Caco-2 (cell line): ENCODE data around the gene MYO18A. TPM values are rescaled to one million over a fixed set of nuclear protein-coding genes. Genes with fewer than 3 reads are reported as not detected.

Experiments
- BruUV-seq: library from RNA; stranded (reverse); fragments of 400-500 nt; replicated peaks from 2 replicates; lab custom pipeline; 2021; lab: Mats Ljungman, UMichigan
- CTCF ChIA-PET: fragments of 300-600 bp; sonication (Branson Sonifier 250); formaldehyde crosslinking; loops from one replicate; lab custom pipeline; 2022; ENCODE audit warnings: antibody characterized with exemption; lab: Charles Lee
- POLR2A ChIA-PET: fragments of 300-600 bp; sonication (Branson Sonifier 250); formaldehyde crosslinking; loops from one replicate; lab custom pipeline; 2022; ENCODE audit warnings: antibody characterized with exemption; lab: Charles Lee
- DNase-seq, 2 experiments: peaks; one replicate each; pipeline versions ENCODE4 v3.0.0 to v3.0.0-alpha.2; 2020 to 2022
- H3K27me3 ChIP-seq: replicated peaks from 2 replicates; pipeline ENCODE4 v1.6.0; 2011; ENCODE audit warnings: low read length; ENCODE audit not compliant: control insufficient read depth, insufficient read depth
- H3K36me3 ChIP-seq: 2 replicates; pipeline ENCODE4 v1.5.1; 2011; ENCODE audit warnings: low read length; ENCODE audit not compliant: control insufficient read depth, insufficient read depth
- H3K4me1 ChIP-seq: fragments of 250-450 bp; sonication (Bioruptor Pico); 2 replicates; pipeline ENCODE4 v1.5.1; 2020; ENCODE audit warnings: mild to moderate bottlenecking
- H3K4me3 ChIP-seq: 2 replicates; pipeline ENCODE4 v1.5.1; 2011; ENCODE audit warnings: low read depth, mild to moderate bottlenecking, control low read depth, low read length
- H3K9me3 ChIP-seq: fragments of 250-450 bp; sonication (Bioruptor Pico); 2 replicates; pipeline ENCODE4 v1.5.1; 2020; ENCODE audit warnings: mild to moderate bottlenecking, moderate library complexity
- H3K27ac Mint-ChIP-seq: one replicate; pipeline ENCODE4 v1.8.0; 2022; ENCODE audit warnings: mixed read lengths; ENCODE audit not compliant: unreplicated experiment
- H3K27me3 Mint-ChIP-seq: one replicate; pipeline ENCODE4 v1.8.0; 2022; ENCODE audit warnings: mixed read lengths; ENCODE audit not compliant: insufficient read depth, unreplicated experiment
- H3K36me3 Mint-ChIP-seq: one replicate; pipeline ENCODE4 v1.8.0; 2022; ENCODE audit warnings: mild to moderate bottlenecking, mixed read lengths; ENCODE audit not compliant: insufficient read depth, unreplicated experiment
- H3K4me1 Mint-ChIP-seq: one replicate; pipeline ENCODE4 v1.8.0; 2022; ENCODE audit warnings: low read depth, mixed read lengths; ENCODE audit not compliant: unreplicated experiment
- H3K4me3 Mint-ChIP-seq: one replicate; pipeline ENCODE4 v1.8.0; 2022; ENCODE audit warnings: mild to moderate bottlenecking, moderate library complexity, mixed read lengths; ENCODE audit not compliant: unreplicated experiment
- H3K9me3 Mint-ChIP-seq: one replicate; pipeline ENCODE4 v1.8.0; 2022; ENCODE audit warnings: mixed read lengths; ENCODE audit not compliant: unreplicated experiment
- intact Hi-C: fragments of 100-400 bp; cut with micrococcal nuclease; formaldehyde crosslinking; loops from one replicate; pipeline ENCODE4 v1.10.0; 2022; ENCODE audit not compliant: unreplicated experiment
- total RNA-seq: library from RNA; stranded (reverse); gene quantifications from 2 replicates; pipeline ENCODE4 v1.2.3, GENCODE V29; 2022
- TF ChIP-seq, protein P1 (sequence below), 2 experiments: fragments of 200-600 bp in 1 of 2; IDR thresholded peaks; 1 replicate in 1 of 2; 2 replicates in 1 of 2; pipeline versions ENCODE4 v1.5.1 to v1.8.0; 2011 to 2022; ENCODE audit warnings: antibody characterized with exemption in 1 of 2, control low read depth in 1 of 2, inconsistent platforms in 1 of 2, low read depth in 1 of 2, low read length in 1 of 2, mild to moderate bottlenecking in 1 of 2, moderate library complexity in 1 of 2; ENCODE audit not compliant: insufficient read depth in 1 of 2, severe bottlenecking in 1 of 2, unreplicated experiment in 1 of 2

Gene MYO18A
- total RNA-seq, 1 experiment from 2014 or later, result 47.1 TPM

DNA sequence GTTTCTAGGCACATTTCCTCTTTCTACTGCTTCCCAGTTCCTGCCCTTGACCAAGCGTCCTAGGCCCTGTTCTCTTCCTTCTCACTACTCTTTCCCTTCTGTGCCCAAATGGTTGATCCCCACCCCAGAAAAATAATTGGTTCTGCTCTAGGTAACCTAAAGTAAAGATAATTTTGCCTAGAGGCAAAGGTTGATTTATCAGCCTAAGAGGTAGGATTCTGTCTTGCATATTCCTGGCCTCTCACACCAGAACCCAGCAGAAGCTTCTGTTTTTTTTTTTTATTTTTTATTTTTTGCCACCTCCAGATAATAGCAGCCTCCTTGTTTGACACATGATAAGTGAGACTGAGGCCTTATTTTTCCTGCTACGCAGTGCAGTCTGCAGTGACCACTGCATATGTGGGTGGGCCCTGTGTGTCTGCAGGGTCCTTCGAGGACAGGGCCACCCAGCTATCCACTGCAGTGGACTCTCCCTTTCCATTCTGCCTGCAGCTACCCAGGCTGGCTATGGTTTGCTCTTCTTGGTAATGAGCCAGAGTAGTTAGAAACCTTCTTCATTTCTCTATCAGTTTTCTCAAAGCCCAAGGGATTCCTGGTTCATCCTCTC lies 136.6 kb downstream of the MYO18A start:
- Mint-ChIP-seq H3K36me3 (no peaks in the 10 kb centered on the region), H3K4me1 (peaks cover 17% of the 10 kb centered on the region), H3K27ac (no peak overlapping the region), H3K9me3 (no peaks in the 10 kb centered on the region), H3K27me3 (peaks cover 5% of the 10 kb centered on the region), H3K4me3 (no peak overlapping the region)
- H3K9me3 ChIP-seq, result no peaks in the 10 kb centered on the region
- no peak overlapping the region for H3K4me3 ChIP-seq
- no peak for DNase-seq
- TF ChIP-seq, protein P1, sequence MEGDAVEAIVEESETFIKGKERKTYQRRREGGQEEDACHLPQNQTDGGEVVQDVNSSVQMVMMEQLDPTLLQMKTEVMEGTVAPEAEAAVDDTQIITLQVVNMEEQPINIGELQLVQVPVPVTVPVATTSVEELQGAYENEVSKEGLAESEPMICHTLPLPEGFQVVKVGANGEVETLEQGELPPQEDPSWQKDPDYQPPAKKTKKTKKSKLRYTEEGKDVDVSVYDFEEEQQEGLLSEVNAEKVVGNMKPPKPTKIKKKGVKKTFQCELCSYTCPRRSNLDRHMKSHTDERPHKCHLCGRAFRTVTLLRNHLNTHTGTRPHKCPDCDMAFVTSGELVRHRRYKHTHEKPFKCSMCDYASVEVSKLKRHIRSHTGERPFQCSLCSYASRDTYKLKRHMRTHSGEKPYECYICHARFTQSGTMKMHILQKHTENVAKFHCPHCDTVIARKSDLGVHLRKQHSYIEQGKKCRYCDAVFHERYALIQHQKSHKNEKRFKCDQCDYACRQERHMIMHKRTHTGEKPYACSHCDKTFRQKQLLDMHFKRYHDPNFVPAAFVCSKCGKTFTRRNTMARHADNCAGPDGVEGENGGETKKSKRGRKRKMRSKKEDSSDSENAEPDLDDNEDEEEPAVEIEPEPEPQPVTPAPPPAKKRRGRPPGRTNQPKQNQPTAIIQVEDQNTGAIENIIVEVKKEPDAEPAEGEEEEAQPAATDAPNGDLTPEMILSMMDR (IDR thresholded peaks at IDR 0.05; ENCODE audit: insufficient read depth in 1 of 2, low read depth in 1 of 2, low read length in 1 of 2, severe bottlenecking in 1 of 2, unreplicated experiment in 1 of 2), result no peak
- CTCF ChIA-PET, result no interaction called here
- no peaks in the 10 kb centered on the region for H3K27me3 ChIP-seq
- POLR2A ChIA-PET, result no interaction called here
- 0 out of 2 replicates have a peak, but pooled peaks cover 2% of the 10 kb centered on the region for H3K4me1 ChIP-seq
- H3K36me3 ChIP-seq, result no peaks in the 10 kb centered on the region
- no TSS peak for BruUV-seq
- intact Hi-C loops, result loop anchor here (5.0 kb wide), 1 partner anchor 36 kb away; the partner anchor contains the start of gene SEZ6

DNA sequence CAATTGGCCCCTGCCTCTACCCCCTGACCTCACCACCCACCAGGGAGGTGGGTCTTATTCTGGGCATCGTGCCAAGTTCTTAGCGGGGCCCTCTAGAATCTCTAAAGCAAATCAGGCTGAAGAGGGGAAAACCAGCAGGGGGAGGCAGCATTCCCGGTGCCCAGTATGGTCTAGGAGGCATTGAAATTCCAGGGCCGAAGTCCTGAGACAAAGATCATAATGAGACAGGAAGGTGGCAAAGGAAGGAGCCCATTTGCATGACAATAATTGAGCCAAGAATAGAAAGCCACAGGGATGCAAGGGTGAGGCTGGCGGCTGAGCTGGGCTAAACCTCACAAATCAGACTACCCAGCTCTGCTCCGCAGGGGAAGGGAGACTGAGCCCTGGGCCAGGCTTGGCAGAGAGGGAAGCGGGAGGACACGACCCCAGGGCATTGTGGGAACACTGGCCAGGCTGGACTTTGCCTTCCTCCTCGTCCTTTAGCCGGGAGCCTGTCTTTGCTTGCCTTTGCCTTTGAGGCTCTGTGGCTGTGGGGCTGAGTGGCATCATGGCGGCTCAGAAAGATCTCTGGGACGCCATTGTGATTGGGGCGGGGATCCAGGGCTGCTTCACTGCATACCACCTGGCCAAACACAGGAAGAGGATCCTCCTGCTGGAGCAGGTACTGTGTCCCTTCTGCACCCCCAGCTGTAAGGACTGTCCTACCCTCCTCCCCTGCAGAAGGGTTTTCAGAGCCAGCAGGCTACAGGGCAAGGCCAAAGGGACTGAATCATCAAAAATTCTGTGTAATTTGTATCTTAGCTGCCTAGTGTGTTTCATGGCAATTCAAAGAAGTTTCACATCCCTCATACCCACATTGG lies 137.3 kb downstream of the MYO18A start, which contains the start of gene PIPOX:
TSS of gene PIPOX (plus strand) at position 463 of the 860 bp plus-strand sequence. CDS start at position 548, 85 bp downstream.
- intact Hi-C loops, result loop anchor here (5.0 kb wide), 1 partner anchor 36 kb away; the partner anchor contains the start of gene SEZ6
- no TSS peak for BruUV-seq
- Histone ChIP-seq H3K36me3 (no peaks in the 10 kb centered on the region), H3K27me3 (no peaks in the 10 kb centered on the region), H3K9me3 (no peaks in the 10 kb centered on the region), H3K4me1 (no peaks in the 10 kb centered on the region), H3K4me3 (no peak within 1 kb of the TSS)
- CTCF ChIA-PET, result no interaction called here
- H3K9me3 Mint-ChIP-seq, result no peaks in the 10 kb centered on the region
- H3K27ac Mint-ChIP-seq, result no peak within 1 kb of the TSS
- DNase-seq, result no peak
- no peaks in the 10 kb centered on the region for H3K36me3 Mint-ChIP-seq
- POLR2A ChIA-PET, result no interaction called here
- H3K4me1 Mint-ChIP-seq, result peaks cover 17% of the 10 kb centered on the region
- H3K4me3 Mint-ChIP-seq, result no peak within 1 kb of the TSS
- TF ChIP-seq, protein P1 (IDR thresholded peaks at IDR 0.05; ENCODE audit: insufficient read depth in 1 of 2, low read depth in 1 of 2, low read length in 1 of 2, severe bottlenecking in 1 of 2, unreplicated experiment in 1 of 2), result no peak
- peaks cover 3% of the 10 kb centered on the region for H3K27me3 Mint-ChIP-seq

- Histone ChIP-seq H3K27me3 (no peaks in the 10 kb centered on the region), H3K4me3 (no peak overlapping the region), H3K4me1 (no peaks in the 10 kb centered on the region), H3K36me3 (no peaks in the 10 kb centered on the region), H3K9me3 (no peaks in the 10 kb centered on the region)
- H3K9me3 Mint-ChIP-seq, result no peaks in the 10 kb centered on the region
- peaks cover 3% of the 10 kb centered on the region for H3K27me3 Mint-ChIP-seq
- H3K4me3 Mint-ChIP-seq, result no peak overlapping the region
- no TSS peak for BruUV-seq
- TF ChIP-seq, protein P1 (IDR thresholded peaks at IDR 0.05; ENCODE audit: insufficient read depth in 1 of 2, low read depth in 1 of 2, low read length in 1 of 2, severe bottlenecking in 1 of 2, unreplicated experiment in 1 of 2), result no peak
- ChIA-PET CTCF (interaction anchor here (1.7 kb wide), 1 partner anchor 76 kb away, joined by 6 read pairs; no protein-coding TSS in a partner anchor), POLR2A (no interaction called here)
- DNase-seq, result no peak
- no peaks in the 10 kb centered on the region for H3K36me3 Mint-ChIP-seq
- intact Hi-C loops, result loop anchor here (5.0 kb wide), 1 partner anchor 35 kb away; the partner anchor contains the start of gene SEZ6
- no peak overlapping the region for H3K27ac Mint-ChIP-seq
- peaks cover 17% of the 10 kb centered on the region for H3K4me1 Mint-ChIP-seq
Measured at GRCh38 chr17:29042026-29042678, 138.0 kb downstream of the MYO18A start.
